GM23338 (cell line): ENCODE data around the gene TMED8. TPM values are rescaled to one million over a fixed set of nuclear protein-coding genes. Genes with fewer than 3 reads are reported as not detected.

Source experiments
- ATAC-seq: fragments of 200-7000 bp; cut with Tn5 transposase; 3 replicates; pipeline ENCODE4 v1.9.1; 2020
- DNase-seq: peaks from one replicate; pipeline ENCODE4 v3.0.0-alpha.2; 2015; ENCODE audit warnings: low spot score
- H2AFZ ChIP-seq: fragments of 200-600 bp; sonication (generic); 2 replicates; pipeline ENCODE4 v1.8.0; 2016; ENCODE audit warnings: antibody characterized with exemption, mild to moderate bottlenecking, moderate library complexity
- H3F3A ChIP-seq: fragments of 200-600 bp; sonication (generic); replicated peaks from 2 replicates; pipeline ENCODE4 v1.8.0; 2017; ENCODE audit warnings: antibody characterized with exemption, mixed run types, low read depth
- H3K27ac ChIP-seq: fragments of 200-600 bp; sonication (generic); 2 replicates; pipeline ENCODE4 v1.6.1; 2016; ENCODE audit warnings: low read depth
- H3K27me3 ChIP-seq: fragments of 200-600 bp; sonication (generic); 2 replicates; pipeline ENCODE4 v1.8.0; 2016; ENCODE audit warnings: mild to moderate bottlenecking, mixed run types, moderate library complexity; ENCODE audit not compliant: insufficient read depth
- H3K36me3 ChIP-seq: fragments of 200-600 bp; sonication (generic); 2 replicates; pipeline ENCODE4 v1.8.0; 2016; ENCODE audit warnings: mild to moderate bottlenecking; ENCODE audit not compliant: insufficient read depth
- H3K4me1 ChIP-seq: fragments of 200-600 bp; sonication (generic); 2 replicates; pipeline ENCODE4 v1.8.0; 2016; ENCODE audit warnings: mild to moderate bottlenecking, moderate library complexity; ENCODE audit not compliant: insufficient read depth
- H3K4me2 ChIP-seq: fragments of 200-600 bp; sonication (generic); 2 replicates; pipeline ENCODE4 v1.7.1; 2017; ENCODE audit warnings: mixed run types
- H3K4me3 ChIP-seq: fragments of 200-600 bp; sonication (generic); 2 replicates; pipeline ENCODE4 v1.6.1; 2016; ENCODE audit warnings: mixed run types
- H3K79me2 ChIP-seq: fragments of 200-600 bp; sonication (generic); replicated peaks from 2 replicates; pipeline ENCODE4 v1.8.0; 2017; ENCODE audit warnings: mild to moderate bottlenecking; ENCODE audit not compliant: insufficient read depth
- H3K9me2 ChIP-seq: fragments of 200-600 bp; sonication (generic); 2 replicates; pipeline ENCODE4 v1.8.0; 2017; ENCODE audit not compliant: insufficient read depth
- H4K20me1 ChIP-seq: fragments of 200-600 bp; sonication (generic); replicated peaks from 2 replicates; pipeline ENCODE4 v1.8.0; 2017; ENCODE audit warnings: mild to moderate bottlenecking; ENCODE audit not compliant: insufficient read depth
- H3K27ac Mint-ChIP-seq: 2 replicates; pipeline ENCODE4 v1.8.0; 2020; ENCODE audit warnings: inconsistent platforms, mild to moderate bottlenecking, moderate library complexity, mixed read lengths
- H3K27me3 Mint-ChIP-seq: 3 replicates; pipeline ENCODE4 v1.8.0; 2022; ENCODE audit warnings: low read depth, mild to moderate bottlenecking, moderate library complexity, mixed read lengths, inconsistent platforms; ENCODE audit not compliant: insufficient read depth, poor library complexity
- H3K36me3 Mint-ChIP-seq: 3 replicates; pipeline ENCODE4 v1.8.0; 2021; ENCODE audit warnings: low read depth, mild to moderate bottlenecking, inconsistent platforms, moderate library complexity, mixed read lengths
- H3K4me1 Mint-ChIP-seq: 3 replicates; pipeline ENCODE4 v1.8.0; 2020; ENCODE audit warnings: mild to moderate bottlenecking, inconsistent platforms, mixed read lengths
- H3K4me3 Mint-ChIP-seq: 3 replicates; pipeline ENCODE4 v1.8.0; 2021; ENCODE audit warnings: moderate library complexity, mild to moderate bottlenecking, inconsistent platforms, mixed read lengths
- H3K9me3 Mint-ChIP-seq: 3 replicates; pipeline ENCODE4 v1.8.0; 2020; ENCODE audit warnings: moderate library complexity, mild to moderate bottlenecking, inconsistent platforms, mixed read lengths
- CTCF ChIP-seq, 2 experiments: fragments of 200-600 bp in 1 of 2; sonication (generic) in 1 of 2; conservative IDR thresholded peaks; 2 replicates each; pipeline versions ENCODE4 v1.5.1 to v1.6.1; 2016 to 2017; ENCODE audit warnings: antibody characterized with exemption in 2 of 2, low read depth in 2 of 2, mild to moderate bottlenecking in 2 of 2, moderate library complexity in 1 of 2
- ETS1 ChIP-seq: IDR thresholded peaks from 2 replicates; pipeline ENCODE4 v1.6.1; 2016; ENCODE audit warnings: antibody characterized with exemption
- JUNB ChIP-seq: IDR thresholded peaks from one replicate; pipeline ENCODE4 v1.6.1; 2016; ENCODE audit warnings: antibody characterized with exemption; ENCODE audit not compliant: unreplicated experiment
- NANOG ChIP-seq: IDR thresholded peaks from 2 replicates; pipeline ENCODE4 v1.6.1; 2016; ENCODE audit warnings: antibody characterized with exemption, borderline replicate concordance
- POLR2AphosphoS5 ChIP-seq: IDR thresholded peaks from 2 replicates; pipeline ENCODE4 v1.6.1; 2016; ENCODE audit warnings: antibody characterized with exemption, low read depth
- REST ChIP-seq: IDR thresholded peaks from one replicate; pipeline ENCODE4 v1.6.1; 2018; ENCODE audit warnings: antibody characterized with exemption; ENCODE audit not compliant: unreplicated experiment
- STAT1 ChIP-seq: IDR thresholded peaks from one replicate; pipeline ENCODE4 v1.6.1; 2016; ENCODE audit warnings: antibody characterized with exemption; ENCODE audit not compliant: unreplicated experiment
- ZNF331 ChIP-seq: fragments of 250-450 bp; sonication (Bioruptor Pico); IDR thresholded peaks from 2 replicates; pipeline ENCODE4 v1.5.0; 2020; ENCODE audit warnings: low read depth, mild to moderate bottlenecking, moderate library complexity
- polyA plus RNA-seq: library from polyadenylated mRNA; unstranded; fragments of >200 nt; fragmentation: Nextera tagmentation; extraction: Ambion mirVana; gene quantifications from 2 replicates; pipeline ENCODE4 v1.2.1, GENCODE V29; 2016
- total RNA-seq: library from RNA; depleted of rRNA; stranded (reverse); fragments of >200 nt; shearing (Covaris generic); gene quantifications from 2 replicates; pipeline ENCODE4 v1.2.3, GENCODE V29; 2014

TMED8 gene
- total and polyA plus RNA-seq, 2 experiments from 2014 or later = 4.3 to 13.8 TPM

GRCh38 chr14:77390188-77390587 is 13.3 kb upstream of the TMED8 start (continued):
- no peak for TF ChIP-seq ETS1
- TF ChIP-seq STAT1 = no peak
- no peak for TF ChIP-seq JUNB
- no peak for TF ChIP-seq ZNF331
- no peak for TF ChIP-seq REST
- TF ChIP-seq CTCF (conservative IDR thresholded peaks at IDR 0.05; ENCODE audit: low read depth in 2 of 2) = no peak
- TF ChIP-seq NANOG = no peak

GRCh38 chr14:77378701-77379100 is 1.8 kb upstream of the TMED8 start:
- Mint-ChIP-seq H3K9me3 (no peaks in the 10 kb centered on the region), H3K27me3 (peaks cover 5% of the 10 kb centered on the region), H3K4me1 (peaks cover 16% of the 10 kb centered on the region), H3K27ac (no peak overlapping the region), H3K4me3 (no peak overlapping the region), H3K36me3 (no peaks in the 10 kb centered on the region)
- Histone ChIP-seq H3F3A (no peaks in the 10 kb centered on the region), H2AFZ (no peak overlapping the region), H3K9me2 (no peaks in the 10 kb centered on the region), H3K4me3 (no peak overlapping the region), H4K20me1 (no peaks in the 10 kb centered on the region), H3K27me3 (peaks cover 6% of the 10 kb centered on the region; the same call in 1 of the 2 replicates), H3K4me2 (no peak overlapping the region), H3K27ac (no peak overlapping the region), H3K4me1 (no peaks in the 10 kb centered on the region; the same call in 1 of the 2 replicates), H3K36me3 (no peaks in the 10 kb centered on the region), H3K79me2 (0 out of 2 replicates have a peak, but pooled peaks cover 3% of the 10 kb centered on the region)
- ATAC-seq = no peak
- no peak for DNase-seq
- no peak for TF ChIP-seq JUNB
- TF ChIP-seq REST = no peak
- TF ChIP-seq CTCF (conservative IDR thresholded peaks at IDR 0.05; ENCODE audit: low read depth in 2 of 2) = no peak
- no peak for TF ChIP-seq POLR2AphosphoS5
- TF ChIP-seq ETS1 = no peak
- no peak for TF ChIP-seq NANOG
- TF ChIP-seq ZNF331 = no peak
